ENCODE results near the gene CFAP161.
A peak's percentile ranks its signal among the peaks of the same experiment; 100 is the strongest.

CFAP161 gene

GRCh38 chr15:81107889-81108288 lies 26.2 kb upstream of the CFAP161 start:
- DNase-seq, result peak in 3 of 4 experiments; percentile 35 to 50 (median 35)

- peak in 3 of 4 experiments; percentile 23 to 43 (median 39) for DNase-seq
These were observed 25.6 kb upstream of the CFAP161 start for GRCh38 chr15:81108427-81108826.

- DNase-seq, result no peak
These were observed 23.1 kb upstream of the CFAP161 start for GRCh38 chr15:81111018-81111417.

- peak in 2 of 4 experiments; percentile 19 to 25 for DNase-seq
These were observed 22.3 kb upstream of the CFAP161 start for GRCh38 chr15:81111510-81112470.

GRCh38 chr15:81113204-81113657 lies 20.8 kb upstream of the CFAP161 start:
- DNase-seq, result no peak

GRCh38 chr15:81113861-81114291 lies 20.2 kb upstream of the CFAP161 start:
- no peak for DNase-seq

GRCh38 chr15:81115054-81115939 lies 18.8 kb upstream of the CFAP161 start:
- peak; percentile 54 to 86 (median 72) for DNase-seq

- DNase-seq, result peak in 2 of 4 experiments; percentile 27 to 37
These were observed 16.9 kb upstream of the CFAP161 start for GRCh38 chr15:81117136-81117535.

GRCh38 chr15:81117581-81117980 lies 16.5 kb upstream of the CFAP161 start:
- no peak for DNase-seq

GRCh38 chr15:81118361-81118760 lies 15.7 kb upstream of the CFAP161 start:
- no peak for DNase-seq

GRCh38 chr15:81120069-81120468 lies 14.0 kb upstream of the CFAP161 start:
- no peak for DNase-seq

GRCh38 chr15:81126892-81127291 lies 7.2 kb upstream of the CFAP161 start:
- no peak for DNase-seq

- peak in 2 of 4 experiments; percentile 20 to 24 for DNase-seq
These were observed 7.4 kb downstream of the CFAP161 start for GRCh38 chr15:81141478-81141877.

- DNase-seq, result no peak
These were observed 11.9 kb downstream of the CFAP161 start for GRCh38 chr15:81146006-81146405.

GRCh38 chr15:81146466-81146865 lies 12.4 kb downstream of the CFAP161 start:
- peak in 3 of 4 experiments; percentile 23 to 57 (median 39) for DNase-seq

GRCh38 chr15:81151389-81151788 lies 17.3 kb downstream of the CFAP161 start:
- no peak for DNase-seq

GRCh38 chr15:81152339-81152738 lies 18.3 kb downstream of the CFAP161 start:
- no peak for DNase-seq

GRCh38 chr15:81152799-81153198 lies 18.7 kb downstream of the CFAP161 start:
- no peak for DNase-seq

- peak; percentile 59 to 79 (median 66) for DNase-seq
These were observed 21.5 kb downstream of the CFAP161 start for GRCh38 chr15:81155375-81156218.

GRCh38 chr15:81156324-81156723 lies 22.3 kb downstream of the CFAP161 start:
- DNase-seq, result no peak

GRCh38 chr15:81157195-81157938 lies 23.3 kb downstream of the CFAP161 start:
- no peak for DNase-seq
